NCI-H1417 (cell line): ENCODE results near the gene DPP10.
"Not testable (repeated sequence)": the region's sequence is repeated elsewhere in the genome, so short reads cannot be mapped to it uniquely, and the experiment has no call there.

Experiments used
- DNase-seq, 3 experiments: peaks; one replicate each; lab custom pipeline; 2025; lab: John Stamatoyannopoulos, UW

The DPP10 gene

GRCh38 chr2:114515882-114516281 lies 73.4 kb downstream of the DPP10 start:
- DNase-seq, result no peak

GRCh38 chr2:114517580-114517979 lies 75.1 kb downstream of the DPP10 start:
- DNase-seq, result no peak

- no peak for DNase-seq
Measured at GRCh38 chr2:114518738-114519137, 76.3 kb downstream of the DPP10 start.

GRCh38 chr2:114522612-114523011 lies 80.2 kb downstream of the DPP10 start:
- not testable (repeated sequence) for DNase-seq

GRCh38 chr2:114525955-114526354 lies 83.5 kb downstream of the DPP10 start:
- no peak for DNase-seq

GRCh38 chr2:114526841-114527240 lies 84.4 kb downstream of the DPP10 start:
- DNase-seq, result no peak

GRCh38 chr2:114527330-114527983 lies 85.0 kb downstream of the DPP10 start:
- no peak for DNase-seq

- no peak for DNase-seq
Measured at GRCh38 chr2:114534116-114535084, 92.0 kb downstream of the DPP10 start.

- DNase-seq, result no peak
Measured at GRCh38 chr2:114537777-114538176, 95.3 kb downstream of the DPP10 start.

- DNase-seq, result no peak
Measured at GRCh38 chr2:114542695-114543094, 100.3 kb downstream of the DPP10 start.

GRCh38 chr2:114543236-114543766 lies 100.9 kb downstream of the DPP10 start:
- DNase-seq, result peak in 2 of 3 experiments; percentile 3 to 6

- DNase-seq, result no peak
Measured at GRCh38 chr2:114545052-114545451, 102.6 kb downstream of the DPP10 start.

GRCh38 chr2:114546531-114546930 lies 104.1 kb downstream of the DPP10 start:
- DNase-seq, result no peak

- no peak for DNase-seq
Measured at GRCh38 chr2:114548151-114548550, 105.7 kb downstream of the DPP10 start.

GRCh38 chr2:114550364-114550763 lies 107.9 kb downstream of the DPP10 start:
- DNase-seq, result no peak

- peak; percentile 35 to 67 (median 59) for DNase-seq
Measured at GRCh38 chr2:114550895-114551793, 108.7 kb downstream of the DPP10 start.

GRCh38 chr2:114553027-114553426 lies 110.6 kb downstream of the DPP10 start:
- DNase-seq, result no peak

GRCh38 chr2:114569166-114569565 lies 126.7 kb downstream of the DPP10 start:
- no peak for DNase-seq

- DNase-seq, result no peak
Measured at GRCh38 chr2:114577657-114578056, 135.2 kb downstream of the DPP10 start.

- no peak for DNase-seq
Measured at GRCh38 chr2:114579542-114579941, 137.1 kb downstream of the DPP10 start.

- DNase-seq, result no peak
Measured at GRCh38 chr2:114580691-114581090, 138.2 kb downstream of the DPP10 start.

GRCh38 chr2:114598329-114598728 lies 155.9 kb downstream of the DPP10 start:
- no peak for DNase-seq
